SU-DHL-6 (cell line): Measurements from ENCODE around the gene REXO1.

Experiments
- EZH2phosphoT487 ChIP-seq: fragments of 200-600 bp; sonication (generic), shearing (Covaris generic); conservative IDR thresholded peaks from 2 replicates; pipeline ENCODE4 v1.6.1; 2018; ENCODE audit warnings: mild to moderate bottlenecking, antibody characterized with exemption, low read length, moderate library complexity, mixed read lengths
- TF ChIP-seq, protein P1 (sequence below): fragments of 200-600 bp; sonication (generic); IDR thresholded peaks from one replicate; pipeline ENCODE4 v1.5.1; 2017; ENCODE audit warnings: antibody characterized with exemption, mild to moderate bottlenecking, low read length, moderate library complexity; ENCODE audit not compliant: insufficient read depth, poor library complexity, severe bottlenecking

DNA sequence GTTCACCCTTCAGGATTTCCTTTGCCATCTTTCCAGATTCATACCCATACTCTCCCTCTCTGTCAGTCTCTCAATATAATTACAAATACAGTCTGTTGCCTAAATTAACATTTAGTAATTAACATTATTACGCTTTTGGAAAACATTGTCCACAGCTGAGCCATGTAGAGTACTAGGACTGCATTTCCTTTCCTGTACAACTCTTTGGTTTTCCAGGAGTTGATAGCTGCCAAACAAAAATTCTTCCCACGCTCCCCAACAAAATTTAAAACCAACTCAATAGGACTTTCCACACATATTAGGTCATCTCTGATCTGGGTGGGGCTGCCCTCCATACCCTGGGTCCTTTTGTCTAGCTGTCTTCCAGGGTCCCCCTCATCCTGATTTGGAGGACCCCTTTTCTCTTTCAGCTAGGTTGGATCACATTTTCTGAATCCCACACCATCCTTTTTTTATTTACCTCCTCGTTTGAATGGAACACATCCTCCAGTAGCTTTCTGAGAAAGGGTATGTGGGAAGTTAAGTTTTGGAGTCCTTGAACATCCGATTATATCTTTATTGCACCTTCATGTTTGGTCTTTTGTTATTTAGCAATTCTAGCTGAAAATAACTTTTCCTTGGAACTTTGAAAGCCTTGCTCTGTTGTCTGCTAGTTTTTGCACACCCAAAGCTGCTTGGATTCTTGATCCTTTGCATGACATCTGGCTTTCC, 77.3 kb downstream of the REXO1 start:
- TF ChIP-seq, protein P1, sequence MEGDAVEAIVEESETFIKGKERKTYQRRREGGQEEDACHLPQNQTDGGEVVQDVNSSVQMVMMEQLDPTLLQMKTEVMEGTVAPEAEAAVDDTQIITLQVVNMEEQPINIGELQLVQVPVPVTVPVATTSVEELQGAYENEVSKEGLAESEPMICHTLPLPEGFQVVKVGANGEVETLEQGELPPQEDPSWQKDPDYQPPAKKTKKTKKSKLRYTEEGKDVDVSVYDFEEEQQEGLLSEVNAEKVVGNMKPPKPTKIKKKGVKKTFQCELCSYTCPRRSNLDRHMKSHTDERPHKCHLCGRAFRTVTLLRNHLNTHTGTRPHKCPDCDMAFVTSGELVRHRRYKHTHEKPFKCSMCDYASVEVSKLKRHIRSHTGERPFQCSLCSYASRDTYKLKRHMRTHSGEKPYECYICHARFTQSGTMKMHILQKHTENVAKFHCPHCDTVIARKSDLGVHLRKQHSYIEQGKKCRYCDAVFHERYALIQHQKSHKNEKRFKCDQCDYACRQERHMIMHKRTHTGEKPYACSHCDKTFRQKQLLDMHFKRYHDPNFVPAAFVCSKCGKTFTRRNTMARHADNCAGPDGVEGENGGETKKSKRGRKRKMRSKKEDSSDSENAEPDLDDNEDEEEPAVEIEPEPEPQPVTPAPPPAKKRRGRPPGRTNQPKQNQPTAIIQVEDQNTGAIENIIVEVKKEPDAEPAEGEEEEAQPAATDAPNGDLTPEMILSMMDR = no peak
- no peak for TF ChIP-seq EZH2phosphoT487
